K562 (cell line): ENCODE measurements around the gene GEN1. TPM values are rescaled to one million over a fixed set of nuclear protein-coding genes. Genes with fewer than 3 reads are reported as not detected.

Source experiments
- ETV6 ChIP-seq, 3 experiments: fragments of 150-350 bp in 1 of 3; sonication (generic) in 1 of 3; formaldehyde crosslinking in 1 of 3; IDR thresholded peaks; 2 replicates each; pipeline versions ENCODE4 v1.6.1 to v1.8.0; 2014 to 2022; ENCODE audit warnings: borderline replicate concordance in 2 of 3, low read depth in 2 of 3, antibody characterized with exemption in 1 of 3, low read length in 1 of 3, mild to moderate bottlenecking in 1 of 3, missing genetic modification reagents in 1 of 3
- HDAC8 ChIP-seq: fragments of 450-650 bp; IDR thresholded peaks from 2 replicates; pipeline ENCODE4 v1.6.1; 2016; ENCODE audit warnings: mild to moderate bottlenecking, missing genetic modification characterization, moderate library complexity, missing compliant biosample characterization
- TSC22D4 ChIP-seq: fragments of 450-650 bp; IDR thresholded peaks from 2 replicates; pipeline ENCODE4 v1.6.1; 2016; ENCODE audit warnings: missing genetic modification characterization, missing biosample characterization, control low read depth
- polyA plus RNA-seq, 8 experiments: library from polyadenylated mRNA; depleted of rRNA in 4 of 8; stranded (reverse) in 5 of 8; unstranded in 3 of 8; fragments of >200 nt; fragmentation: Nextera tagmentation in 2 of 8; fragmentation: Illumina TruSeq in 1 of 8; extraction: Ambion mirVana in 2 of 8; extraction: Trizol in 1 of 8; gene quantifications; 2 replicates each; pipeline versions ENCODE4 v1.2.1 to v1.2.3, GENCODE V29; 2011 to 2014; ENCODE audit warnings: inconsistent platforms in 1 of 8, missing spikeins in 1 of 8
- total RNA-seq, 7 experiments: library from RNA; depleted of rRNA in 6 of 7; stranded (reverse); fragments of >200 nt in 6 of 7; fragmentation: Illumina TruSeq in 2 of 7; extraction: Trizol in 2 of 7; gene quantifications; 2 replicates each; pipeline versions ENCODE4 v1.2.1 to v1.2.3, GENCODE V29; 2011 to 2021; ENCODE audit warnings: low replicate concordance in 1 of 7
- TF ChIP-seq, protein P1 (sequence below): fragments of 150-350 bp; IDR thresholded peaks from 2 replicates; pipeline ENCODE4 v1.6.1; 2014; ENCODE audit warnings: low read depth, mild to moderate bottlenecking, low read length, borderline replicate concordance
- TF ChIP-seq, protein P2 (sequence below): fragments of 250-450 bp; sonication (Bioruptor Pico); IDR thresholded peaks from 2 replicates; pipeline ENCODE4 v1.5.0; 2022; ENCODE audit warnings: mild to moderate bottlenecking
- TF ChIP-seq, protein P3 (sequence below): fragments of 250-450 bp; sonication (Bioruptor Pico); IDR thresholded peaks from 2 replicates; pipeline ENCODE4 v1.4.0; 2020; ENCODE audit warnings: mild to moderate bottlenecking, moderate library complexity

The GEN1 gene
- total and polyA plus RNA-seq, 9 of the 15 experiments (the other 6 are each of a cell fraction or from before 2014, with no cell fraction given): 8.6 to 39.7 (median 24.5) TPM

GRCh38 chr2:17792515-17792914 lies 38.6 kb downstream of the GEN1 start (continued):
- TF ChIP-seq, protein P1, sequence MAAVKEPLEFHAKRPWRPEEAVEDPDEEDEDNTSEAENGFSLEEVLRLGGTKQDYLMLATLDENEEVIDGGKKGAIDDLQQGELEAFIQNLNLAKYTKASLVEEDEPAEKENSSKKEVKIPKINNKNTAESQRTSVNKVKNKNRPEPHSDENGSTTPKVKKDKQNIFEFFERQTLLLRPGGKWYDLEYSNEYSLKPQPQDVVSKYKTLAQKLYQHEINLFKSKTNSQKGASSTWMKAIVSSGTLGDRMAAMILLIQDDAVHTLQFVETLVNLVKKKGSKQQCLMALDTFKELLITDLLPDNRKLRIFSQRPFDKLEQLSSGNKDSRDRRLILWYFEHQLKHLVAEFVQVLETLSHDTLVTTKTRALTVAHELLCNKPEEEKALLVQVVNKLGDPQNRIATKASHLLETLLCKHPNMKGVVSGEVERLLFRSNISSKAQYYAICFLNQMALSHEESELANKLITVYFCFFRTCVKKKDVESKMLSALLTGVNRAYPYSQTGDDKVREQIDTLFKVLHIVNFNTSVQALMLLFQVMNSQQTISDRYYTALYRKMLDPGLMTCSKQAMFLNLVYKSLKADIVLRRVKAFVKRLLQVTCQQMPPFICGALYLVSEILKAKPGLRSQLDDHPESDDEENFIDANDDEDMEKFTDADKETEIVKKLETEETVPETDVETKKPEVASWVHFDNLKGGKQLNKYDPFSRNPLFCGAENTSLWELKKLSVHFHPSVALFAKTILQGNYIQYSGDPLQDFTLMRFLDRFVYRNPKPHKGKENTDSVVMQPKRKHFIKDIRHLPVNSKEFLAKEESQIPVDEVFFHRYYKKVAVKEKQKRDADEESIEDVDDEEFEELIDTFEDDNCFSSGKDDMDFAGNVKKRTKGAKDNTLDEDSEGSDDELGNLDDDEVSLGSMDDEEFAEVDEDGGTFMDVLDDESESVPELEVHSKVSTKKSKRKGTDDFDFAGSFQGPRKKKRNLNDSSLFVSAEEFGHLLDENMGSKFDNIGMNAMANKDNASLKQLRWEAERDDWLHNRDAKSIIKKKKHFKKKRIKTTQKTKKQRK: no peak
- TF ChIP-seq, protein P2, sequence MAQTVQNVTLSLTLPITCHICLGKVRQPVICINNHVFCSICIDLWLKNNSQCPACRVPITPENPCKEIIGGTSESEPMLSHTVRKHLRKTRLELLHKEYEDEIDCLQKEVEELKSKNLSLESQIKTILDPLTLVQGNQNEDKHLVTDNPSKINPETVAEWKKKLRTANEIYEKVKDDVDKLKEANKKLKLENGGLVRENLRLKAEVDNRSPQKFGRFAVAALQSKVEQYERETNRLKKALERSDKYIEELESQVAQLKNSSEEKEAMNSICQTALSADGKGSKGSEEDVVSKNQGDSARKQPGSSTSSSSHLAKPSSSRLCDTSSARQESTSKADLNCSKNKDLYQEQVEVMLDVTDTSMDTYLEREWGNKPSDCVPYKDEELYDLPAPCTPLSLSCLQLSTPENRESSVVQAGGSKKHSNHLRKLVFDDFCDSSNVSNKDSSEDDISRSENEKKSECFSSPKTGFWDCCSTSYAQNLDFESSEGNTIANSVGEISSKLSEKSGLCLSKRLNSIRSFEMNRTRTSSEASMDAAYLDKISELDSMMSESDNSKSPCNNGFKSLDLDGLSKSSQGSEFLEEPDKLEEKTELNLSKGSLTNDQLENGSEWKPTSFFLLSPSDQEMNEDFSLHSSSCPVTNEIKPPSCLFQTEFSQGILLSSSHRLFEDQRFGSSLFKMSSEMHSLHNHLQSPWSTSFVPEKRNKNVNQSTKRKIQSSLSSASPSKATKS (CRISPR knock-in tag): no peak
- TF ChIP-seq ETV6 (IDR thresholded peaks at IDR 0.05; ENCODE audit: borderline replicate concordance in 1 of 2, low read depth in 2 of 2, low read length in 1 of 2) (no peak), ETV6 (CRISPR knock-in tag; IDR thresholded peaks at IDR 0.05; ENCODE audit: borderline replicate concordance) (no peak), HDAC8 (no peak), TSC22D4 (no peak)
- TF ChIP-seq, protein P3, sequence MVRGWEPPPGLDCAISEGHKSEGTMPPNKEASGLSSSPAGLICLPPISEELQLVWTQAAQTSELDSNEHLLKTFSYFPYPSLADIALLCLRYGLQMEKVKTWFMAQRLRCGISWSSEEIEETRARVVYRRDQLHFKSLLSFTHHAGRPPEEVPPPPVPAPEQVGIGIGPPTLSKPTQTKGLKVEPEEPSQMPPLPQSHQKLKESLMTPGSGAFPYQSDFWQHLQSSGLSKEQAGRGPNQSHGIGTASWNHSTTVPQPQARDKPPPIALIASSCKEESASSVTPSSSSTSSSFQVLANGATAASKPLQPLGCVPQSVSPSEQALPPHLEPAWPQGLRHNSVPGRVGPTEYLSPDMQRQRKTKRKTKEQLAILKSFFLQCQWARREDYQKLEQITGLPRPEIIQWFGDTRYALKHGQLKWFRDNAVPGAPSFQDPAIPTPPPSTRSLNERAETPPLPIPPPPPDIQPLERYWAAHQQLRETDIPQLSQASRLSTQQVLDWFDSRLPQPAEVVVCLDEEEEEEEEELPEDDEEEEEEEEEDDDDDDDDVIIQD (CRISPR knock-in tag): no peak
